Measurements from ENCODE around the gene ZNF646. TPM values are rescaled to one million over a fixed set of nuclear protein-coding genes. Genes with fewer than 3 reads are reported as not detected.
A peak's percentile ranks its signal among the peaks of the same experiment; 100 is the strongest.

Gene ZNF646
- total and polyA plus RNA-seq, 2 of the 13 experiments (the other 11 are each of a cell fraction or from before 2014, with no cell fraction given) = 3.4 to 10.9 TPM

DNA sequence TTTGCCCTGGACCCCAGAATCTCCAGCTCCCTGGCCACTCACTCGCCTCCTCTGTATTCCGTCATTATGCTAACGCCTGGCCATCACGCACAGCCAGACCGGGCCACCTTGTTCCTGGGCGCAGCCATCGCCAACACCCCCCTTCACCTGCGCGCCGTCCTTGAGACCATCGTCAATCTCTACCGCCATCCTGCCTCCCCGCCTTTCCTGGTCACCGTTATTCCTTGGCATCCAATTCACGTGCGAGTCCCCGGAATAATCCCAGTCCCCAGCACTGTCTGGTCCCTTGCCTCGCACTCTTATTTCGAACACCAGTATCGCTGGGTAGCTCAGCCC, 19.8 kb downstream of the ZNF646 start (continued):
- TF ChIP-seq, protein P1, sequence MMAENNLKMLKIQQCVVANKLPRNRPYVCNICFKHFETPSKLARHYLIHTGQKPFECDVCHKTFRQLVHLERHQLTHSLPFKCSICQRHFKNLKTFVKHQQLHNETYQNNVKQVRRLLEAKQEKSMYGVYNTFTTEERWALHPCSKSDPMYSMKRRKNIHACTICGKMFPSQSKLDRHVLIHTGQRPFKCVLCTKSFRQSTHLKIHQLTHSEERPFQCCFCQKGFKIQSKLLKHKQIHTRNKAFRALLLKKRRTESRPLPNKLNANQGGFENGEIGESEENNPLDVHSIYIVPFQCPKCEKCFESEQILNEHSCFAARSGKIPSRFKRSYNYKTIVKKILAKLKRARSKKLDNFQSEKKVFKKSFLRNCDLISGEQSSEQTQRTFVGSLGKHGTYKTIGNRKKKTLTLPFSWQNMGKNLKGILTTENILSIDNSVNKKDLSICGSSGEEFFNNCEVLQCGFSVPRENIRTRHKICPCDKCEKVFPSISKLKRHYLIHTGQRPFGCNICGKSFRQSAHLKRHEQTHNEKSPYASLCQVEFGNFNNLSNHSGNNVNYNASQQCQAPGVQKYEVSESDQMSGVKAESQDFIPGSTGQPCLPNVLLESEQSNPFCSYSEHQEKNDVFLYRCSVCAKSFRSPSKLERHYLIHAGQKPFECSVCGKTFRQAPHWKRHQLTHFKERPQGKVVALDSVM (CRISPR knock-in tag; IDR thresholded peaks at IDR 0.05) = no peak
- TF ChIP-seq KAT8 (CRISPR knock-in tag; IDR thresholded peaks at IDR 0.05) (no peak), MTF1 (CRISPR knock-in tag; IDR thresholded peaks at IDR 0.05) (no peak), MEF2D (CRISPR knock-in tag; IDR thresholded peaks at IDR 0.05) (no peak), PAF1 (CRISPR knock-in tag; IDR thresholded peaks at IDR 0.05) (no peak), DPF2 (CRISPR knock-in tag; IDR thresholded peaks at IDR 0.05; ENCODE audit: borderline replicate concordance, low read depth) (0 out of 2 replicates have a peak, but pooled peaks have one; percentile 16), SRSF9 (IDR thresholded peaks at IDR 0.05; ENCODE audit: borderline replicate concordance, insufficient read depth, low read depth, low read length, poor library complexity, severe bottlenecking) (no peak), NR2F6 (IDR thresholded peaks at IDR 0.05) (no peak), NR2F6 (CRISPR knock-in tag; IDR thresholded peaks at IDR 0.05) (no peak), MZF1 (CRISPR knock-in tag; IDR thresholded peaks at IDR 0.05; ENCODE audit: borderline replicate concordance) (no peak), ZNF616 (CRISPR knock-in tag; IDR thresholded peaks at IDR 0.05; ENCODE audit: low read depth) (no peak; the same call in 1 of the 2 replicates), ZNF326 (CRISPR knock-in tag; IDR thresholded peaks at IDR 0.05; ENCODE audit: borderline replicate concordance) (no peak), ZNF17 (CRISPR knock-in tag; IDR thresholded peaks at IDR 0.05) (no peak), ZNF629 (CRISPR knock-in tag; conservative IDR thresholded peaks at IDR 0.05) (no peak)
- TF ChIP-seq, protein P2, sequence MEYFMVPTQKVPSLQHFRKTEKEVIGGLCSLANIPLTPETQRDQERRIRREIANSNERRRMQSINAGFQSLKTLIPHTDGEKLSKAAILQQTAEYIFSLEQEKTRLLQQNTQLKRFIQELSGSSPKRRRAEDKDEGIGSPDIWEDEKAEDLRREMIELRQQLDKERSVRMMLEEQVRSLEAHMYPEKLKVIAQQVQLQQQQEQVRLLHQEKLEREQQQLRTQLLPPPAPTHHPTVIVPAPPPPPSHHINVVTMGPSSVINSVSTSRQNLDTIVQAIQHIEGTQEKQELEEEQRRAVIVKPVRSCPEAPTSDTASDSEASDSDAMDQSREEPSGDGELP (IDR thresholded peaks at IDR 0.05; ENCODE audit: borderline replicate concordance, low read depth) = no peak
- TF ChIP-seq, protein P3, sequence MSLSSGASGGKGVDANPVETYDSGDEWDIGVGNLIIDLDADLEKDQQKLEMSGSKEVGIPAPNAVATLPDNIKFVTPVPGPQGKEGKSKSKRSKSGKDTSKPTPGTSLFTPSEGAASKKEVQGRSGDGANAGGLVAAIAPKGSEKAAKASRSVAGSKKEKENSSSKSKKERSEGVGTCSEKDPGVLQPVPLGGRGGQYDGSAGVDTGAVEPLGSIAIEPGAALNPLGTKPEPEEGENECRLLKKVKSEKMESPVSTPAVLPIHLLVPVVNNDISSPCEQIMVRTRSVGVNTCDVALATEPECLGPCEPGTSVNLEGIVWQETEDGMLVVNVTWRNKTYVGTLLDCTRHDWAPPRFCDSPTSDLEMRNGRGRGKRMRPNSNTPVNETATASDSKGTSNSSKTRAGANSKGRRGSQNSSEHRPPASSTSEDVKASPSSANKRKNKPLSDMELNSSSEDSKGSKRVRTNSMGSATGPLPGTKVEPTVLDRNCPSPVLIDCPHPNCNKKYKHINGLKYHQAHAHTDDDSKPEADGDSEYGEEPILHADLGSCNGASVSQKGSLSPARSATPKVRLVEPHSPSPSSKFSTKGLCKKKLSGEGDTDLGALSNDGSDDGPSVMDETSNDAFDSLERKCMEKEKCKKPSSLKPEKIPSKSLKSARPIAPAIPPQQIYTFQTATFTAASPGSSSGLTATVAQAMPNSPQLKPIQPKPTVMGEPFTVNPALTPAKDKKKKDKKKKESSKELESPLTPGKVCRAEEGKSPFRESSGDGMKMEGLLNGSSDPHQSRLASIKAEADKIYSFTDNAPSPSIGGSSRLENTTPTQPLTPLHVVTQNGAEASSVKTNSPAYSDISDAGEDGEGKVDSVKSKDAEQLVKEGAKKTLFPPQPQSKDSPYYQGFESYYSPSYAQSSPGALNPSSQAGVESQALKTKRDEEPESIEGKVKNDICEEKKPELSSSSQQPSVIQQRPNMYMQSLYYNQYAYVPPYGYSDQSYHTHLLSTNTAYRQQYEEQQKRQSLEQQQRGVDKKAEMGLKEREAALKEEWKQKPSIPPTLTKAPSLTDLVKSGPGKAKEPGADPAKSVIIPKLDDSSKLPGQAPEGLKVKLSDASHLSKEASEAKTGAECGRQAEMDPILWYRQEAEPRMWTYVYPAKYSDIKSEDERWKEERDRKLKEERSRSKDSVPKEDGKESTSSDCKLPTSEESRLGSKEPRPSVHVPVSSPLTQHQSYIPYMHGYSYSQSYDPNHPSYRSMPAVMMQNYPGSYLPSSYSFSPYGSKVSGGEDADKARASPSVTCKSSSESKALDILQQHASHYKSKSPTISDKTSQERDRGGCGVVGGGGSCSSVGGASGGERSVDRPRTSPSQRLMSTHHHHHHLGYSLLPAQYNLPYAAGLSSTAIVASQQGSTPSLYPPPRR (CRISPR knock-in tag; IDR thresholded peaks at IDR 0.05; ENCODE audit: borderline replicate concordance) = peak; percentile 18; the same call in 1 of the 2 replicates
- TF ChIP-seq, protein P4, sequence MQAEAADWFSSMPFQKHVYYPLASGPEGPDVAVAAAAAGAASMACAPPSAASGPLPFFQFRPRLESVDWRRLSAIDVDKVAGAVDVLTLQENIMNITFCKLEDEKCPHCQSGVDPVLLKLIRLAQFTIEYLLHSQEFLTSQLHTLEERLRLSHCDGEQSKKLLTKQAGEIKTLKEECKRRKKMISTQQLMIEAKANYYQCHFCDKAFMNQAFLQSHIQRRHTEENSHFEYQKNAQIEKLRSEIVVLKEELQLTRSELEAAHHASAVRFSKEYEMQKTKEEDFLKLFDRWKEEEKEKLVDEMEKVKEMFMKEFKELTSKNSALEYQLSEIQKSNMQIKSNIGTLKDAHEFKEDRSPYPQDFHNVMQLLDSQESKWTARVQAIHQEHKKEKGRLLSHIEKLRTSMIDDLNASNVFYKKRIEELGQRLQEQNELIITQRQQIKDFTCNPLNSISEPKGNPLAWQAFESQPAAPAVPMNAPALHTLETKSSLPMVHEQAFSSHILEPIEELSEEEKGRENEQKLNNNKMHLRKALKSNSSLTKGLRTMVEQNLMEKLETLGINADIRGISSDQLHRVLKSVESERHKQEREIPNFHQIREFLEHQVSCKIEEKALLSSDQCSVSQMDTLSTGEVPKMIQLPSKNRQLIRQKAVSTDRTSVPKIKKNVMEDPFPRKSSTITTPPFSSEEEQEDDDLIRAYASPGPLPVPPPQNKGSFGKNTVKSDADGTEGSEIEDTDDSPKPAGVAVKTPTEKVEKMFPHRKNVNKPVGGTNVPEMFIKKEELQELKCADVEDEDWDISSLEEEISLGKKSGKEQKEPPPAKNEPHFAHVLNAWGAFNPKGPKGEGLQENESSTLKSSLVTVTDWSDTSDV (CRISPR knock-in tag; IDR thresholded peaks at IDR 0.05) = no peak
- TF ChIP-seq, protein P5, sequence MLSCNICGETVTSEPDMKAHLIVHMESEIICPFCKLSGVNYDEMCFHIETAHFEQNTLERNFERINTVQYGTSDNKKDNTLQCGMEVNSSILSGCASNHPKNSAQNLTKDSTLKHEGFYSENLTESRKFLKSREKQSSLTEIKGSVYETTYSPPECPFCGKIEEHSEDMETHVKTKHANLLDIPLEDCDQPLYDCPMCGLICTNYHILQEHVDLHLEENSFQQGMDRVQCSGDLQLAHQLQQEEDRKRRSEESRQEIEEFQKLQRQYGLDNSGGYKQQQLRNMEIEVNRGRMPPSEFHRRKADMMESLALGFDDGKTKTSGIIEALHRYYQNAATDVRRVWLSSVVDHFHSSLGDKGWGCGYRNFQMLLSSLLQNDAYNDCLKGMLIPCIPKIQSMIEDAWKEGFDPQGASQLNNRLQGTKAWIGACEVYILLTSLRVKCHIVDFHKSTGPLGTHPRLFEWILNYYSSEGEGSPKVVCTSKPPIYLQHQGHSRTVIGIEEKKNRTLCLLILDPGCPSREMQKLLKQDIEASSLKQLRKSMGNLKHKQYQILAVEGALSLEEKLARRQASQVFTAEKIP (CRISPR knock-in tag; IDR thresholded peaks at IDR 0.05; ENCODE audit: borderline replicate concordance) = no peak
